GM19023 (cell line): ENCODE measurements around the gene OR10X1.

Experiments used
- ATAC-seq: cut with Tn5 transposase; IDR thresholded peaks from one replicate; pipeline ENCODE4 v1.9.1; 2021; ENCODE audit warnings: mild to moderate bottlenecking, moderate library complexity; ENCODE audit not compliant: unreplicated experiment

OR10X1 gene, protein sequence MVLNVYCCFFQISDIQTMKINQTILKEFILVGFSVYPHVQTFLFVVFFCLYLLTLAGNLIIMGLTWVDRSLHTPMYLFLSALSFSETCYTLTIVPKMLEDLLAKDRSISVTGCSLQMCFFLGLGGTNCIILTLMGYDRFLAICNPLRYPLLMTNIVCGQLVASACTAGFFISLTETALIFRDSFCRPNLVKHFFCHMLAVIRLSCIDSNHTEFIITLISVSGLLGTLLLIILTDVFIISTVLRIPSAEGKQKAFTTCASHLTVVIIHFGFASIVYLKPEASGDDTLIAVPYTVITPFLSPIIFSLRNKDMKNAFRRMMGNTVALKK

DNA sequence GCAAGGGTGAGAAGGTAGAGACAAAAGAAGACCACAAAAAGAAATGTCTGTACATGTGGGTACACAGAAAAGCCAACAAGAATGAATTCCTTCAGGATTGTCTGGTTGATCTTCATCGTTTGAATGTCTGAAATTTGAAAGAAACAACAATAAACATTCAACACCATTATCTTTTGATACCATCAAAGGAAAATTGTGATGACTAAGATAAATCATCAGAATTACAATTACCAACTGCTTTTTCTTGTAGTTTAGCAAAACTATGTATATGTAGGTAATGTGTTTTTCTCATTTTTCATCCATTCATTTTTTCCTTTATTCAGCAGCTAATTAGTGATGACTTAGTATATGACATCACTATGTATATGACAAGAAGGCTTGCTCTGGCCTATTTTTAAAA lies at the start of gene OR10X1:
OR10X1 (minus strand) TSS at position 167 of the 400 bp plus-strand sequence; CDS start at position 167, 0 bp downstream.
- ATAC-seq: no peak

DNA sequence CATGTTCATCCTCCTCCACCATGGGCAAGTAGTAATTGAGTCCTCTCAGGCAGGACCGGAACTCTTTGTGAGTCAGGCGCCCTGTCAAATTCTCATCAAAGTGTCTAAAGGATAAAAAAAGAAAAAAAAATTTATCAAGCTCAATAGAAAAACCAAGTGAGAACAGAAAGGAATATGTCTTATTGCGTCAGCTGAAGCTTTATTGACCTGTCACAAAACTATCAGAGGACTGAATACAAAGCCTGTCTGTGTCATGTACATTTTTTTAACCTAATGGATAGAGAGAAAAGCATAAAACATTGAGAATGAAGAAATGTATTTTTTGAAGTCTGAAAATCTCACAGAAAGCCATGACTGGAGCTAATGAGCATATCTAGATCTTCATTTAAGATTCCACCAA lies 34.1 kb upstream of the OR10X1 start:
- ATAC-seq: no peak

DNA sequence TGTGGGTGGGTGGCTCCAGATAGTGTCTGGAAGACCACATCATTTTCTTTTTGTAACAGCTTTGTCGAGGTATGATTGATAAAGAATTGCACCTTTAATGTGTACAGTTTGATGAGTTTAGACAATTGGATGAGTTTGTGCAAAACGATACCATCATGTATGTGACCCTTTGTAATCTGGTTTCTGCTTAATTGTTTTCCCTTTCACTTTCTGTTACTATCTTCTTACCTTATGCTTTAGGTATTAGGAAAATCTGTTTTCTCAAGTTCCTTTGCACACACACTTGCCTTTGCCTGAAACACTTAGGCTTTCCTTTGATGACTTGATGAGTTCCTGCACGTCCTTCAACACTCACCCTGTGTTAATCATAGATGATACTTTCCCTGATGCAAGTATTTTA lies 32.2 kb upstream of the OR10X1 start:
- ATAC-seq: no peak

DNA sequence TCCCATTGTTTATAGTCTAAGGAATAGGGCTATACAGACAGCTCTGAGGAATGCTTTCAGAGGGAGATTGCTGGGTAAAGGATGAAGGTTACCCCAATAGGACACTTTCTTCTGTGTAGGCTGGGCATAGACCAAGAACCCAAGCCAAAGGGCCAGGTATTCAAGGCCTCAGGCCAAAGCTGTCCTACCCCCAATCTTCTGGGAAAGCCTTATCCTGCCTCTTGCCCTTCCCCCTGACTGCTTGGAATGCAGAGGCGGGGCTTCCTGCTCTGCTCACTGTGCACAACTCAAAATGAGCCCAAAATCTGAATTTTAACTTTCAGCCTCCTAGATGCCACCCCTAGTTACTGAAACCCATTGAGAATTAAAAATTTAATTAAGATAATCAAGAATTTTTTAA lies 27.6 kb upstream of the OR10X1 start:
- no peak for ATAC-seq

DNA sequence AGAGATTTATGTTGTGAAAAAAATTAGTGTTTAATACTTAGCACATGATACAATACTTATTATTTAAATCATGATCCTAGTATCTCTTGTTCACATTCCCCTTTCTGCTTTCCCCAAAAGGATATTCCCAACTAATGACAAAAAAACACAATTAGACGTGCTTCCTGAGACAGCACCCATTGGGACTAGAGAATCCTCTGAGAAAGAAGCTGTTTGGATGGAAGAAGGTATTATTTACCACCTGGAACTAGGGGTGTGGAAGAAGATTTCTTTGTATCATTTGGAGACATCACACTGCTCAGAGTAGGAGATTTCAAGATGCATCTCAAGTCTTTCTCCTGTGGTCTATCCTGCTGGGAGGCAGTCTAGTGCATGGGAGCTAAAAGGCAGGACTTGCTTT lies 25.3 kb upstream of the OR10X1 start, which contains the start of gene OR10Z1:
OR10Z1 (plus strand) TSS at position 301 of the 400 bp plus-strand sequence. CDS start 1,171 bp downstream, outside the sequence.
- ATAC-seq: no peak

DNA sequence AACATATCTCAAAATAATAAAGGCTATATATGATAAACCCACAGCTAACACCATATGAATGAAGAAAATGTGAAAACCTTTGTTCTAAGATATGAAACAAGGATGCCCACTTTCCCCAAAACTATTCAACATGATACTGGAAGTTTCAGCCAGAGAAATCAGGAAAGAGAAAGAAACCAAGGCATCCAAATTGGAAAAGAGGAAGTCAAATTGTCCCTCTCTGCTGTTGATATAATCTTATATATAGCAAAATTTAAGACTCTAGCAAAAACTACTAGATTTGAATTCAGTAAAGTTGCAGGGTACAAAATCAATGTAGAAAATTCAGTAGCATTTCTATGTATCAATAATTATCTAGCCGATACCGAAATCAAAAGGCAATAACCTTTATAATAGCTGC lies 21.0 kb upstream of the OR10X1 start:
- no peak for ATAC-seq

DNA sequence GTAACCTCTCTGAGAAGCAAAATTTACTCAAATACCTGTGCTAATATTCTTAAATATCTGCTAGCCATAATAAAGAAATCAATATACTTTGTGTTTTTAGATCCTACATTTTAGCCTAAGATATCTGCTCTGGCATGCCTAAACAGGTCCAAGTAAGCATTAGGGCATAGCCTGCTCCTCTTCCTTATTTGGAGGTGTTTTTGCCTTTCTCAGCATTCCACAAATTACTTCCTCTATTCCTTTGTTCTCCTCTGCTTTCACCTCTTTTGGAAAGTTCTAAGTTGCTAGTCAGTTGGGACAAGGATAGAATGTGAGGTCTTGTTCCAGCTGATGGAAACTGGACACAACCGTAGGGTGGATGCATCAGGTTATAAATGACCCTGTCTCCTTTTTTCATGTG lies 7.2 kb upstream of the OR10X1 start:
- no peak for ATAC-seq

DNA sequence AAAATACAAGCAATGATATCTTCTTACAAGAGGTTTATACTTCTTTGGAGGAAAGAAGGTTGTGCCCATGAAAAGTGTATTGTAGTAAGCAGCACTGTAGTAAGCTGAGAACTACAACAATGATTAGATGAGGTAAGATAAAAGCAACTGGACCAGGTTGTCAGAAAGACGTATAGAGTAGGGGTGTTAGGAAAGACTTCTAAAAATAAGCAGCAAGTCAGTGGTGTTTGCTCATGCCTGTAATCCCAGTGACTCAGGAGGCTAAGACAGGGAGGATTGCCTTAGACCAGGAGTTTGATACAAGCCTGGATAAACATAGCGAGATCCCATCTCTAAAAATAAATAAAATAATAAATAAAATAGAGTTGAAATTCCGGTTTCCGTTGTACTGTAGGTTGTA lies 4.3 kb upstream of the OR10X1 start:
- no peak for ATAC-seq

DNA sequence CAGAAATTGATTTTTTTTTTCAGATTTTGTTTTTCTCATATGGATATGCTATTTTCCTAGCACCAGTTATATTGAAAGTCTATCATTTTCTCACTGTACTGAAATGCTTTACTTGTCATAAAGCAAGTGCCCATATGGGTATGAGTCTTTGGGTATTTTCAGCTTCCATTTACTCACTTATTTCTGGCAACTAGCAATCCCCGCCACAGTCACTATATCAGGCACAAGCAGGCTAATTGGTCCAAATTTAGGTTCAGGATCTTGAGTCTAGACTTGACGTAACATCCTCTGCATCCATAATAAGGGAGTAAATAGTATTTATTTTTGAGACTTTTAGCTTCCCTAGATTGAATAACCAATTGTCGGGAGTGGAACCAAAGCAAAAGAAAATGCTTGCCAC lies 2.1 kb downstream of the OR10X1 start:
- ATAC-seq: no peak

DNA sequence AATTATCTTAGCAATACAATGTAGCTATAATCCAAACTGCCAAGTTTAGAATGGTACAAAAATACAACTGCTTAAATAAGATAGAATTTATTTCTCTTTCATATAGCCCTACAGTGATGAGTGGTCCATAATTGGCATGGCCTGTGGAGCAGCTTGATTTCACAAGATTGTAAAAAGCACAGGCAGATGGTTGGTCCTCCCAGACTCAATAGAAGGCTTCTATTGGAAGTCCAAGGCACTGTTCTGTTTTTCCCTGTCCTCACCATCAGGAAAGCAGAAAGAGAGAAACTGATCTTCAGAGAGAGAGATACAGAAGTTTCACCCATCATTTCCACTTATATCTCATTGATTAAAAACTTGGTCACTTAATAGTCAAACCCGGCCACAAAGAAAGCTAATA lies 7.5 kb downstream of the OR10X1 start:
- ATAC-seq: no peak

DNA sequence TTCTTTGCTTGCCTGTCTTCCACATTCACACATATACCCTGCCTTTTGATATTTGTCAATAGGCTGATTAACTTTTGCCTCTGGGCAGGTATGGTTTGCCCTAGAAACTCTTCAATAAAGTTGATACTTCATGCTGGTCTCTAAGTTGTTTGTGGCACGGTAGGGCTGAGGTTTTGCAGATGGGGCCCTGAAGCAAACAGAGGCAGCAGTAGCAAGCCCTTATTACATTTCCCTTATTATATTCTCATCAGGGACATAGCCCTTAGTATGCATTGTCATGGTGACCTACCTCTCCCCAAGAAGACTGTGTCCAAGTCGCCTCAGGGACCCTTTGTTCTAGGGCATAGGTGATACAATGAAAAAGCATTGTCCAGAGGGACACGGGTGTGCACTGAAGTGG lies 9.2 kb downstream of the OR10X1 start, which contains the start of gene OR6P1:
OR6P1 (minus strand) TSS at position 101 of the 400 bp plus-strand sequence. CDS start 6,976 bp downstream, outside the sequence.
- no peak for ATAC-seq

DNA sequence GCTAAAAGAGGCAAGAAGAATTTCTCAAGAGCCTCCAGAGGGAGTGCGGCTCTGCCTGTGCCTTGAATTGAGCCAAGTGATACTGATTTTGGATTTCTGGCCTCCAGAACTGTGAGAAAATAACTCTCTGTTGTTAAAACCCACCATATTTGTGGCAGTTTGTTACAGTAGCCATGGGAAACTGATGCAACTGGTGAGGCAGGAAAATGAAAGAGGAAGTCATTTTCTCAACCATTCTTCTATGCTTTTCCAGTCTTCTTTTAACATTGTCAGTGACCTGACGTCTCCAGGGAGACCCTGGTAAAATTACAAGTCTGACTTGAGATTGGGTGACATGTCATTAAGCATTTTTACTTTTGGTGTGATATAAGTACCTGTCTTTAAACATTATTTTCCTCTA lies 15.1 kb downstream of the OR10X1 start:
- no peak for ATAC-seq

DNA sequence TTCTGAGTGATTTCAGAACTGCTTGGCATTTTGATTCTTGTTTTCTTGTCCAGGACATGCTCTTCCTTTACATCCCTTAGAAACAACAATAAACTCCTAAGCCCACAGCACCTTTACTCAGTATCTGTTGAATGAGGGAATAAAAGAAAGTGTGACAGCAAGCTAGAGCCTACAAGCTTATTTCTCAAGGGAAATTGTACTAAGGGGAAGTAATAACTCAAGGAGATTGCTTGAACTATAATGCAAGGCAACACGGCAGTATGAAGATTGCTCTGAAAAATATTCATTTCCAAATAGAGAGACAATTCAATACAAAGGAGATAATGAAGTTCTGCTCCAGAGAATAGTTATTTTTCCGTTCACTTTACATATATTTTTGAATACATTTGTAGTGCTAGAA lies 15.8 kb downstream of the OR10X1 start:
- no peak for ATAC-seq

DNA sequence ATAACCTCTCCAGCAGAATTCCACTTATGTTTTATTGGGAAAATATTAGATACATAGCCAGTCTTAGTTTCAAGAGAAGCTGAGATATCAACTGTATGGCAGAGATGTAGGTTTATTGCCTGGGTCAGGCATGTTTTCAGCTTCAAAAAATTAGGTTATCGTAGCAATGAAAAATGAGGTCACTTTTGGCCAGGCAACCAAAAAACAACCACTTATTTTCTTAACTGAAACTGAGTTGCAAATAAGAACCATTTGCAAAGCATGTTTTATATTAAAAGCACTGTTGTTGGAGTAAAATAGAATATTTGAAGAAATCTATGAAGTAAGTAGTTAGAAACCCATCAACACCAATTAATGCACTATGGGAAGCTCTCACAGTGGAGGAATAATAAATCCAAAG lies 20.0 kb downstream of the OR10X1 start:
- ATAC-seq: no peak

DNA sequence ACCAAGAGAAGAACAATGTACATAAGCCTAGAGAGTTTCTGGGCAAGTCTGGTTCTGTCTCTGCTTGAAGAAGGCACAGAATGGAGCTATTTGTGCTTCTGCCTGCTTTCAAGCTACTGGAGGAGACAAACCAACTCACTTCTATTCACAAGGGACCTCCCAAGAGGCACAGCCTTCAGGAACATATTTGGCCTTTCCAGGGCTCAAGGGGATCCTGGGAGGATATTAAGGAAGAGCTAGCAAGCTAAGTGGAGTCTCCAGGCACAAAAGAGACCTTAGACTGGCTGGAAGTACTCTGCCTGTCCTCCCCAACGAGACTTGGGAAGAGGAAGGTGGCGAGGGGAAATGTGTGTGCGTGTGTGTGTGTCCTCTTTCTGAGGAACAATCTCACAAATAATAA lies 25.3 kb downstream of the OR10X1 start, which contains the start of gene OR6Y1:
OR6Y1 (minus strand) TSS at position 54 of the 400 bp plus-strand sequence. CDS start 6,300 bp downstream, outside the sequence.
- no peak for ATAC-seq

DNA sequence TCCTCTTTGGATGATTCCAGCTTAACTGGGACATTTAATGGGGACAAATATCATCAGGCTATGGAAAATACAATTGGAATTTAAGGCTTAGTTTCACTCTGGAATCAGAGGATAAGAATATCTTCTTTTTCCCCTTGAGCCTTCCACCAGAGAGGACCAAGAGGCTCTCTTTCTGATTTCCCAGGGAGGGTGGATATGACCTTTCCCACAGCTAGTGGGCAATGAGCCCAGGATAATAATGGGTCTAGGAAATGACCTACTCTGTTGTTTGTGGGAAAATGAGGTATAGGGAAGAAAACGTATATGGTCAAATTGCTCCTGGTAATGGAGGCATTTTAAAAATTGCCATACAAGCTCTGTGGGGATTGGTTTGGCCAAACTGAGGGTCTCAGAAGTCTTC lies 27.4 kb downstream of the OR10X1 start:
- no peak for ATAC-seq

DNA sequence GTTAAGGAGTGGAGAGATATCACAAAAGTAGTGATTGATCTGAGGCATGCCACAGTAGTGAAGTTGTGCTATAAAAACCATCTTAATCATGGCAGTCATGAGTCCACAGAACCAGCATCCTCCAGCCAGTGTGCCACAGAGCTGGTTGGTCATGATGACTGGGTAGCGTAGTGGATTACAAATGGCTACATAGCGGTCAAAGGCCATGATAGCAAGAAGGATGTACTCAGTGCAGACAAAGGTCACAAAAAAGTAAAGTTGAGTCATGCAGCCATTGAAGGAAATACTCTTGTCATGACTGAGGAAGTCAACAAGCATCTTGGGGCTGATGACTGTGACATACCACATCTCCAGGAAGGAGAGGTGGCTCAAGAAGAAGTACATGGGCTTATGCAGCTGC lies 32.2 kb downstream of the OR10X1 start:
- ATAC-seq: no peak

DNA sequence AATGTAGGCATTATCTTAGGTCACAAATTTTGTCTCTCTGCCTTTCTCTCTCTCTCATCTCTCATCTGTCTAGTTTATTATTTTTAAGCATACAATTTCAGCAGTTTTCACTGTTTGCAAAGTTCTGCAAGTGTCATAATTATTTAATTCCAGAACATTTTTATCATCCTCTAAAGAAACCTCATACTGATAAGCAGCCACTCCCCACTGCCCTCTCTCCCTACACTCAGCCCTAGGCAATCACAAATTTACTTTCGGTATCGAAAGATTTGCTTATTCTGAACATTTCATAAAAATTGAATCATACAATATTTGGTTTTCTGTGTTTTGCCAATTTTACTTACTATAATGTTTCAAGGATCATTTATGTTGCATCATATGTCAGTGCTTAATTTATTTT lies 42.1 kb downstream of the OR10X1 start:
- ATAC-seq: no peak

DNA sequence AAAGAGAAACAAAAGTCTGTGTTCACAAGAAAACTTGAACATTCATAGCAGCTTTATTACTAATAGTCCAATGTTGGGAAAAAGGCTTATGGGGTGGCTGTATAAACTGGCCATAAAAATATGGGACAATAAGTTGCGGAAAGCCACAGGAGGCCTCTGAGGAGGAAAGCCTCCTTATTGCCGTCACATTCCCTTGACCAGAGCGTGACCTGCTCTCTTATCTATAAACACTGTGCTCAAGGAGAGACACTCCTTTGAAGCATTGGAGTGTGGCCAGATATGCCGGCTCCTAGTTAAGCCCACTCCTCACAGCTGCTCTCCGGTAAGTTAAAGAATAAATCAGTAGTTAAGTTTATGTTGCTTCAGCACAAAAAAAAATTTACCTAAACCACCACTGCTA lies 45.2 kb downstream of the OR10X1 start:
- no peak for ATAC-seq
